ENCODE data around the gene C5orf46.

DNA sequence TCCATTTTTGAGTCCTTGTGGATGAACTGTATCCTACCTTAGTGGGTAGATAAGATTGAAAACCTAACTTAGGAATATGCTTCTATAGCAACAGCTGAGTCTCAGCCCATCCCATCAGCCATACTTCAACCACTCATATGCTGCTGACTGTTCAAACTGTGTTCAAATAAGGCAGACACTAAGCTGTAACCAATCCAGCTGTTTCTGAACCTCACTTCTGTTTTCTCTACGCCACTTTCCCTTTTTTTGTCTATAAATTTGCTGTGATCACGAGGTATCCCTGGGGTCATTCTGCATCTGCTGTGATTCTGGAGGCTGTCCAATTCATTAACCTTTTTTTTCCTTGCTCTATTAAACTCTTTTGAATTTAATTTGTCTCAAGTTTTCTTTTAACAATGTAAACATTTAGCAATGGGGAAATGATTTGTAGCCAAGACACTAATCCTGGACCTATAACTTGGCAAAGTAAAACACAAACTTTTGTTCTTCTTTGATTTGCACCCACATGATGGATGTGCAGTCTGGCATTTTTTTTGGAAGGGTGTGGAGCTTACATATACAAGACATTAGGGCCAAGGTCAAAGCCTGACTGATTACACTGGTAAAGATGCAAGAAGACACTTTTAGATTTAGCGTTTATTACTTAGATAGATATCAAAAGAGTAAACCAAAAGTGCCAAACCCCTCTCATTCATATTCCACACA lies 42.7 kb downstream of the C5orf46 start:
- TF ChIP-seq FOXK2 (IDR thresholded peaks at IDR 0.05) (no peak), HDGF (IDR thresholded peaks at IDR 0.05; ENCODE audit: borderline replicate concordance) (no peak), FOXA1 (IDR thresholded peaks at IDR 0.05) (no peak), SUZ12 (IDR thresholded peaks at IDR 0.05) (no peak)
- TF ChIP-seq, protein P1, sequence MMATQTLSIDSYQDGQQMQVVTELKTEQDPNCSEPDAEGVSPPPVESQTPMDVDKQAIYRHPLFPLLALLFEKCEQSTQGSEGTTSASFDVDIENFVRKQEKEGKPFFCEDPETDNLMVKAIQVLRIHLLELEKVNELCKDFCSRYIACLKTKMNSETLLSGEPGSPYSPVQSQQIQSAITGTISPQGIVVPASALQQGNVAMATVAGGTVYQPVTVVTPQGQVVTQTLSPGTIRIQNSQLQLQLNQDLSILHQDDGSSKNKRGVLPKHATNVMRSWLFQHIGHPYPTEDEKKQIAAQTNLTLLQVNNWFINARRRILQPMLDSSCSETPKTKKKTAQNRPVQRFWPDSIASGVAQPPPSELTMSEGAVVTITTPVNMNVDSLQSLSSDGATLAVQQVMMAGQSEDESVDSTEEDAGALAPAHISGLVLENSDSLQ (IDR thresholded peaks at IDR 0.05) = no peak

Data from HEK293T (cell line).